HG03521 (cell line): ENCODE results near the gene TMED3.
"Not testable (repeated sequence)": the region's sequence is repeated elsewhere in the genome, so short reads cannot be mapped to it uniquely, and the experiment has no call there.

Source experiments
- ATAC-seq: cut with Tn5 transposase; IDR thresholded peaks from one replicate; pipeline ENCODE4 v1.9.1; 2021; ENCODE audit warnings: mild to moderate bottlenecking, moderate library complexity; ENCODE audit not compliant: unreplicated experiment

Gene TMED3

GRCh38 chr15:79315623-79316328, 4.9 kb downstream of the TMED3 start:
- ATAC-seq = no peak

DNA sequence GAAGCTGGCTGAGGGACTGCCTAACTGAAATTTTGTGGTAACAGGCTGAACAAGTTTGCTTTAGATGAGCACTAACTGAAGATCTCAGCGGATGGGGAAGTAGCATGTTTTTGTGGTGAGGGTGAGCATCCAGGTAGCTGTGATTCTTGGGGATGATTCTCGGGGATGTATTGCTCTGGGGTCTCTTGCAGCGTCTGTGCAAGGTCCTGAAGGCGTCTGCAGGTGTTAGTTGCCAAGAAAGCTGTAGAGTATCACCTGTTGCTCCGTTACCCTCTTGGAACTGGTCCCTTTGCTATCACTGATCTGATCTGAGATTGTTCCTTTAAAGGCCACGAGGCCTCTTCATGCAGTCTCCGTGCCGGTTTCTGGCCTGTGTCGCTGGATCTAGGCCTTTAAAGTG, 6.0 kb downstream of the TMED3 start:
- ATAC-seq = no peak

GRCh38 chr15:79319973-79320372, 9.1 kb downstream of the TMED3 start:
- not testable (repeated sequence) for ATAC-seq

DNA sequence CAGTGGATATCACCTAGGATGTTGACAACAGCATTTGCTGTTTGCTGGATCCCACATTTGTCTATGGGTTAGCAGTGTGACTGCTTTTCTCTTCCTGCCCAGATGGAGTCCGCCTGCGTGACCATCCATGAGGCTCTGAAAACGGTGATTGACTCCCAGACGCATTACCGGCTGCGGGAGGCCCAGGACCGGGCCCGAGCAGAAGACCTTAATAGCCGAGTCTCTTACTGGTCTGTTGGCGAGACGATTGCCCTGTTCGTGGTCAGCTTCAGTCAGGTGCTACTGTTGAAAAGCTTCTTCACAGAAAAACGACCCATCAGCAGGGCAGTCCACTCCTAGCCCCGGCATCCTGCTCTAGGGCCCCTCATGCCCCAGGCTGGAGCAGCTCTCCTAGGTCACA, 11.0 kb downstream of the TMED3 start:
- no peak for ATAC-seq

- no peak for ATAC-seq
Measured at GRCh38 chr15:79322306-79322705, 11.4 kb downstream of the TMED3 start.

DNA sequence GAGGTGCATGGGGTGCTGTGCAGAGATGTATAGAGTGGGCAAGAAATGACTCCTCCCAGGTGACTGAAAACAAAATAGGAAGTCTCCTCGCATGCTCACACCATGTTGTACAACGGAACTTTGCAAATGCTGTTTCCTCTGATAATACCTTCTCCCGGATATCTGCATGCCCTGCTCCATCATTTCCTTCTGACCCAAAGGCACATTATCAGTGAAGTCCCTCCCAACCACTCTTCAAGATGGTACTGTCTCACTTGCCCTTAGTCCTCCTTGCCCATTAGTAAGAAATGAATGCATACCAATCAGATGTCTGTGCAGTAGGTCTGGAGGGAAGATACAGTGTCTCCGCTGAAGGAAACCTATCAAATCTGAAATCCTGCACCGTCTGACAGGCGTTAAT, 12.0 kb downstream of the TMED3 start:
- no peak for ATAC-seq

GRCh38 chr15:79329171-79329611, 18.3 kb downstream of the TMED3 start:
- no peak for ATAC-seq

DNA sequence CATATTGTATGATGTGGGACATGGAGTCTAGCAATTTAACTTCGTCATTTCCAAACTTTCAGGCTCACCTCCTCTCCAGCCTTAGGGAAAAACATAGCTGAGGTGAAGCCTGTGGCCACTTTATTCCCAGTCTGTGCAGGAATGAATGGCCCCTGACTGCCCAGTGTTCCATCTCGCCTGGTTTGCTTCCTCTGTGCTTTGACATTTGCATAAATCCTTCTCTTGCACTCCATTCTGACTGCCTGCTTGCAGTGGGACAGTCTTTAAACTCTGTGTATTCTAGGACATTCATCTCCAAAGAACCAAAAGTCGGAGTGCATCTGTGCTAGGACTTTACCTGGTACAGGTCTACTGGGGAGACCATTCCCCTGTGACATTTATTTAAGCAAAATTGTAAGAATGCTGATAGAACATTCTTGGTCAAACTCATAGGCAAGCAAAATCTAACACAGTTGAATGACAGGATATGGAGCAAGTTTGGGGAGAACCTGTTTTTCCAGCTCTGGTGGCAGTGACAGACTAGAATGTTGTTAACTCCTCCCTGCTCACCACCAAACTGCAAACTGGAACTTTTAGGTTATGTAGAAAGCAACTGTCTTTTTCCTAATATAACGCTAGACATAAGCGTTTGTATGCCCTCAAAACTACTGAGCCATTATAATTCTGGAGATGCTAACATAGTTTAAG, 22.1 kb downstream of the TMED3 start:
- ATAC-seq = no peak

GRCh38 chr15:79337591-79337990, 26.7 kb downstream of the TMED3 start:
- ATAC-seq = no peak

DNA sequence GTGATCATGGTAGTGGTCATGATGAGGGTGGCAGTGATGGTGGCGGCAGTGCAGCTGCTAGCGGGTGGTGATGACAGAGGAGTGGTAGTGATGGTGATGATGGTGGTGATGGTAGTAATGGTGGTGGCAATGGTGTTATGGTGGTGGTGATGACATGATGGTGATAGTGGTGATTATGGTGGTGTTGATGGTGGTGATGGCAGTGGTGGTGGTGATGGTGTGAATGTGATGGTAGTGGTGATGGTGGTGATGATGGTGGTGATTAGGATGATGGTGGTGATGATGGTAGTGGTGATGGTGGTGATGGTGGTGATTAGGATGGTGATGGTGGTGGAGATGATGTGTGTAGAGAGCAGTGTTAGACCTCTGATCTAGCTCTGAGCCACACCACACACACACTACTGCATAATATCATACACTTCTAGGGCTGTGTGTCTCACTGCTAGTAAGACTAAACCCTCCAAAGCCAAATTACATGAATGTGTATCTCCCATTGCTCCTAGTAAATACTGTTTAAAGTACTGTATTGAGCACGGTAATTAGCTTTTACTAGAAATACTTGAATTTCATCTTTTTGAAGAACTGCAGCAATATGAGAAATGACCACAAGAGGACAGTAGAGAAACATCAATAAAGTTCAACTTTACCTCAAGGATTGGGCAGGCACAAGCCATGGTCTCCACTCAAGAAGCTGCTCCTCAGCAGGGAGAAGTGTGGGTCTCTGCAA, 28.8 kb downstream of the TMED3 start:
- no peak for ATAC-seq

DNA sequence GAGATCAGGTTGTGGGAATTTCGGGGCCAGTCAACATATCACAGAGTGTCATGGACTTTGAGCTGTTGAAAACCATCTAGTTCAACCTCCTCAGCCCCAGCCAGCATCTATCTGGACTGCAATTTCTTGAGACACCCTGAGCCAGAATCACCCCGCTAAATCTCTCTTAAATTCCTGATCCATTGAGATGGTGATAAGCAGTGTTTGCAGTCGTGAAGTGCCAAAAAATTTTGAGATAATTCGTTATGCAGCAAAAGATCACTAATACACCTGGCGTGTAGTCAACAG, 29.3 kb downstream of the TMED3 start:
- ATAC-seq = no peak

- no peak for ATAC-seq
Measured at GRCh38 chr15:79341396-79341795, 30.5 kb downstream of the TMED3 start.

- no peak for ATAC-seq
Measured at GRCh38 chr15:79349525-79349924, 38.6 kb downstream of the TMED3 start.

DNA sequence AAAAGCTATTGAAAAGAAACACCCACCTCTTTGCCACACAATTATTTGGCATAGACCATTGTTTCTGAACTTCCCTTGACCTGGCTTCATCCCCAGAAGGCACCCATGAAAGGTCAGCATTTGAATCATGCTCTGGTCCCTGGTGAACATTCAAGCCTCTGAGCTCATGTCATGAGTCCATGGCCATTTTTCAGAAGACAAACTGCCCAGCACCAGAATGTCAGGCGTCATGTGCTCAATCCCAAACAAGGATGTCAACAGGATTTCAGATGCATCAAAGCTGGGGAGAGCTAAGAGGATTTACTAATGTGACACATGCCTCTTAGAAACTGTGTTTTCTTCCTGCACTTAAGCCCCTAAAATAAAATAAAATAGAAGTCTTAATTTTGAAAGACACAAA, 41.3 kb downstream of the TMED3 start:
- no peak for ATAC-seq

GRCh38 chr15:79357566-79357965, 46.7 kb downstream of the TMED3 start:
- ATAC-seq = no peak

- no peak for ATAC-seq
Measured at GRCh38 chr15:79358069-79358468, 47.2 kb downstream of the TMED3 start.

DNA sequence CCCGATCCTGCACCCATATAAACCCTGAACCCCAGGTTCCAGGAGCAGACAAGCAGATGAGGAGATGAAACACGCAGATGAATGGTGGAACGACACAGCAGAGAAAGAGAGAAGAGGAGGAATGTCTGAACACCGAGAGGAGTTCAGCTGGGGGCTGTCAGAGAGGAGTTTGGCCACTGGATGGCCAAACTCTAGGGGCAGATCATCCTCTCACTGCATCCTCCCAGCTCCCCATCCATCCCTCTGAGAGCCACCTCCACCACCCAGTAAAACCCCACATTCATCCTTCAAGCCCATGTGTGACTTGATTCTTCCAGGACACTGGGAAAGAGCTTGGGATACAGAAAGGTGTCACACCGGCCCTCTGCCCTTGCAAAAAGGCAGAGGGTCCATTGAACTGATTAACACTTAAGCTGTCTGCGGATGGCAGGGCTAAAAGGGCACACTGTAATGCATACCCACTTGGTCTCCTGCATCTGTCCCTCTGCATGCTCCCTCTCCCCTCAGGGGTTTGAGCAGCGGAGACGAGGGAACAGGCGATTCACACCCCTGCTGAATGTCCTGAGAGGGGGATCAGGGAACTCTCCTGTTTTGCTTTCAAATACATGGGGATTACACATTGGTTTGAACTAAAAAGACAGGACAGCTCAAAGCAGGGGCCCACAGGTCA, 53.8 kb downstream of the TMED3 start:
- ATAC-seq = no peak

- ATAC-seq = no peak
Measured at GRCh38 chr15:79365765-79366164, 54.9 kb downstream of the TMED3 start.

GRCh38 chr15:79366691-79367090, 55.8 kb downstream of the TMED3 start:
- ATAC-seq = no peak

GRCh38 chr15:79370716-79371115, 59.8 kb downstream of the TMED3 start:
- ATAC-seq = no peak

- no peak for ATAC-seq
Measured at GRCh38 chr15:79371591-79371990, 60.7 kb downstream of the TMED3 start.

DNA sequence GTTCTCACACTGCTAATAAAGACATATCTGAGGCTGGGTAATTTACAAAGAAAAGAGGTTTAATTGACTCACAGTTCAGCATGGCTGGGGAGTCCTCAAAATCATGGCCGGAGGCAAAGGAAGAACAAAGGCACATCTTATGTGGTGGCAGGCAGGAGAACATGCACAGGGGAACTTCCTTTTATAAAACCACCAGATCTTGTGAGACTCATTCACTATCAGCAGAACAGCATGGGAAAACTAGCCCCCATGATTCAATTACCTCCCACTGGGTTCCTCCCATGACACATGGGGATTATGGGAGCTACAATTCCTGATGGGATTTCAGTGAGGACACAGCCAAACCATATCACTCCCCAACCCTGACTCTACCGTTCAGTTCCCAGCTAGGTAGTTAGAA, 61.5 kb downstream of the TMED3 start:
- no peak for ATAC-seq
